GM12891 (cell line): ENCODE data around the gene DCLK2.

Experiments used
- DNase-seq: peaks from one replicate; pipeline ENCODE4 v3.0.0; 2011; ENCODE audit warnings: low spot score; ENCODE audit not compliant: insufficient read length
- FAIRE-seq: peaks from 2 replicates; lab custom pipeline; 2011; peaks lifted over from hg19 to GRCh38; lab: Jason Lieb, UNC
- PAX5 ChIP-seq: IDR thresholded peaks from 2 replicates; pipeline ENCODE4 v1.6.1; 2011; ENCODE audit warnings: low read length, moderate library complexity, mild to moderate bottlenecking; ENCODE audit not compliant: insufficient read depth, severe bottlenecking
- POLR2A ChIP-seq: IDR thresholded peaks from 2 replicates; pipeline ENCODE4 v1.6.1; 2011; ENCODE audit warnings: low read depth, low read length, control low read depth
- POLR2AphosphoS5 ChIP-seq: IDR thresholded peaks from 2 replicates; pipeline ENCODE4 v1.6.1; 2011; ENCODE audit warnings: low read depth, low read length, control low read depth
- POU2F2 ChIP-seq: IDR thresholded peaks from 2 replicates; pipeline ENCODE4 v1.6.1; 2011; ENCODE audit warnings: low read depth, mild to moderate bottlenecking, control low read depth, low read length, moderate library complexity
- SPI1 ChIP-seq: IDR thresholded peaks from 2 replicates; pipeline ENCODE4 v1.6.1; 2011; ENCODE audit warnings: low read depth, low read length, control low read depth
- TAF1 ChIP-seq: IDR thresholded peaks from 2 replicates; pipeline ENCODE4 v1.6.1; 2011; ENCODE audit warnings: low read depth, low read length, control low read depth

Gene DCLK2

GRCh38 chr4:150212485-150212884 lies 134.2 kb downstream of the DCLK2 start:
- DNase-seq (no peak), FAIRE-seq (no peak)
- TF ChIP-seq POLR2A (no peak), TAF1 (no peak), POU2F2 (no peak), PAX5 (no peak), POLR2AphosphoS5 (no peak), SPI1 (no peak)

- FAIRE-seq (no peak), DNase-seq (no peak)
- TF ChIP-seq TAF1 = no peak
- no peak for TF ChIP-seq SPI1
- no peak for TF ChIP-seq POU2F2
- no peak for TF ChIP-seq PAX5
- TF ChIP-seq POLR2AphosphoS5 = no peak
- TF ChIP-seq POLR2A = no peak
Measured at GRCh38 chr4:150212927-150213326, 134.7 kb downstream of the DCLK2 start.

GRCh38 chr4:150215601-150216000 lies 137.4 kb downstream of the DCLK2 start:
- no peak for FAIRE-seq

GRCh38 chr4:150216726-150217125 lies 138.5 kb downstream of the DCLK2 start:
- TF ChIP-seq POLR2AphosphoS5 (no peak), POU2F2 (no peak), SPI1 (no peak), TAF1 (no peak), PAX5 (no peak), POLR2A (no peak)
- DNase-seq (no peak), FAIRE-seq (no peak)

More at GRCh38 chr4:150215601-150216000, 137.4 kb downstream of the DCLK2 start:
- TF ChIP-seq TAF1 (no peak), SPI1 (no peak), POU2F2 (no peak), PAX5 (no peak), POLR2AphosphoS5 (no peak), POLR2A (no peak)
- no peak for DNase-seq

GRCh38 chr4:150217192-150217591 lies 138.9 kb downstream of the DCLK2 start:
- FAIRE-seq = no peak
- TF ChIP-seq POLR2AphosphoS5 = no peak
- TF ChIP-seq SPI1 = no peak
- no peak for TF ChIP-seq PAX5
- TF ChIP-seq POU2F2 = no peak
- DNase-seq = no peak

GRCh38 chr4:150217808-150218207 lies 139.6 kb downstream of the DCLK2 start:
- DNase-seq = no peak
- no peak for TF ChIP-seq TAF1
- no peak for TF ChIP-seq PAX5
- TF ChIP-seq SPI1 = no peak
- no peak for TF ChIP-seq POLR2A
- TF ChIP-seq POLR2AphosphoS5 = no peak
- FAIRE-seq = no peak

- DNase-seq = no peak
- no peak for TF ChIP-seq SPI1
- TF ChIP-seq POLR2AphosphoS5 = no peak
- TF ChIP-seq POU2F2 = no peak
- no peak for TF ChIP-seq PAX5
- TF ChIP-seq TAF1 = no peak
- TF ChIP-seq POLR2A = no peak
- no peak for FAIRE-seq
Measured at GRCh38 chr4:150218447-150218846, 140.2 kb downstream of the DCLK2 start.

- FAIRE-seq = no peak
- DNase-seq = no peak
- TF ChIP-seq POU2F2 (no peak), POLR2AphosphoS5 (no peak), POLR2A (no peak), PAX5 (no peak), SPI1 (no peak), TAF1 (no peak)
Measured at GRCh38 chr4:150219841-150220240, 141.6 kb downstream of the DCLK2 start.

- DNase-seq = no peak
- FAIRE-seq = no peak
- no peak for TF ChIP-seq SPI1
- no peak for TF ChIP-seq POU2F2
- no peak for TF ChIP-seq TAF1
- TF ChIP-seq PAX5 = no peak
- no peak for TF ChIP-seq POLR2AphosphoS5
- TF ChIP-seq POLR2A = no peak
Measured at GRCh38 chr4:150224896-150225591, 146.8 kb downstream of the DCLK2 start.

GRCh38 chr4:150229520-150229919 lies 151.3 kb downstream of the DCLK2 start:
- TF ChIP-seq SPI1 (no peak), POU2F2 (no peak), TAF1 (no peak), POLR2AphosphoS5 (no peak)
- FAIRE-seq (no peak), DNase-seq (no peak)

GRCh38 chr4:150230561-150230960 lies 152.3 kb downstream of the DCLK2 start:
- FAIRE-seq (no peak), DNase-seq (no peak)
- TF ChIP-seq POLR2AphosphoS5 (no peak), TAF1 (no peak), POU2F2 (no peak), SPI1 (no peak), POLR2A (no peak), PAX5 (no peak)
